Ishikawa (cell line): ENCODE results near the gene DCUN1D3.

ENCODE experiments used
- CEBPB ChIP-seq: IDR thresholded peaks from 2 replicates; pipeline ENCODE4 v1.6.1; 2012
- CREB1 ChIP-seq: IDR thresholded peaks from 2 replicates; pipeline ENCODE4 v1.6.1; 2012; ENCODE audit warnings: low read depth
- EGR1 ChIP-seq: IDR thresholded peaks from 2 replicates; pipeline ENCODE4 v1.6.1; 2012
- EP300 ChIP-seq: IDR thresholded peaks from 2 replicates; pipeline ENCODE4 v1.6.1; 2012; ENCODE audit warnings: borderline replicate concordance
- FOXM1 ChIP-seq: IDR thresholded peaks from 2 replicates; pipeline ENCODE4 v1.6.1; 2012; ENCODE audit warnings: low read depth, borderline replicate concordance
- MAX ChIP-seq: IDR thresholded peaks from 2 replicates; pipeline ENCODE4 v1.6.1; 2012
- NFIC ChIP-seq: IDR thresholded peaks from 2 replicates; pipeline ENCODE4 v1.6.1; 2012
- RAD21 ChIP-seq: IDR thresholded peaks from 2 replicates; pipeline ENCODE4 v1.6.1; 2012; ENCODE audit warnings: low read depth
- REST ChIP-seq: IDR thresholded peaks from 2 replicates; pipeline ENCODE4 v1.6.1; 2012; ENCODE audit warnings: low read depth, mild to moderate bottlenecking
- TAF1 ChIP-seq: IDR thresholded peaks from 2 replicates; pipeline ENCODE4 v1.6.1; 2012; ENCODE audit warnings: low read depth, mild to moderate bottlenecking
- TCF12 ChIP-seq: IDR thresholded peaks from 2 replicates; pipeline ENCODE4 v1.6.1; 2012; ENCODE audit warnings: low read depth
- TEAD4 ChIP-seq: IDR thresholded peaks from 2 replicates; pipeline ENCODE4 v1.6.1; 2012
- USF1 ChIP-seq: IDR thresholded peaks from 2 replicates; pipeline ENCODE4 v1.6.1; 2012
- YY1 ChIP-seq: IDR thresholded peaks from 2 replicates; pipeline ENCODE4 v1.6.1; 2012; ENCODE audit warnings: low read depth
- ZBTB7A ChIP-seq: IDR thresholded peaks from 2 replicates; pipeline ENCODE4 v1.6.1; 2012; ENCODE audit warnings: low read depth

The DCUN1D3 gene

GRCh38 chr16:20829536-20829935 is 70.6 kb downstream of the DCUN1D3 start:
- TF ChIP-seq TEAD4 = no peak
- TF ChIP-seq TCF12 = no peak
- TF ChIP-seq FOXM1 = no peak
- TF ChIP-seq CEBPB = no peak
- no peak for TF ChIP-seq RAD21
- TF ChIP-seq ZBTB7A = no peak
- TF ChIP-seq CREB1 = no peak
- TF ChIP-seq YY1 = no peak
- no peak for TF ChIP-seq EGR1
- no peak for TF ChIP-seq TAF1
- no peak for TF ChIP-seq REST
- TF ChIP-seq EP300 = no peak
- TF ChIP-seq USF1 = no peak

- TF ChIP-seq EP300 = no peak
- TF ChIP-seq YY1 = no peak
- TF ChIP-seq TAF1 = no peak
- no peak for TF ChIP-seq TEAD4
- TF ChIP-seq CEBPB = no peak
- no peak for TF ChIP-seq MAX
- TF ChIP-seq NFIC = no peak
- TF ChIP-seq EGR1 = no peak
- no peak for TF ChIP-seq RAD21
- TF ChIP-seq FOXM1 = no peak
- TF ChIP-seq ZBTB7A = no peak
- no peak for TF ChIP-seq CREB1
- no peak for TF ChIP-seq REST
Observed at GRCh38 chr16:20826039-20826566, 74.1 kb downstream of the DCUN1D3 start.

- TF ChIP-seq TCF12 = no peak
- TF ChIP-seq EP300 = no peak
- TF ChIP-seq TAF1 = no peak
- no peak for TF ChIP-seq REST
- TF ChIP-seq MAX = no peak
- TF ChIP-seq TEAD4 = no peak
- TF ChIP-seq USF1 = no peak
- TF ChIP-seq NFIC = no peak
- no peak for TF ChIP-seq YY1
- no peak for TF ChIP-seq CEBPB
- no peak for TF ChIP-seq EGR1
- no peak for TF ChIP-seq FOXM1
- no peak for TF ChIP-seq RAD21
- no peak for TF ChIP-seq CREB1
- no peak for TF ChIP-seq ZBTB7A
Observed at GRCh38 chr16:20822521-20823325, 77.4 kb downstream of the DCUN1D3 start.

GRCh38 chr16:20821682-20822081 is 78.5 kb downstream of the DCUN1D3 start:
- no peak for TF ChIP-seq EGR1
- TF ChIP-seq RAD21 = no peak
- no peak for TF ChIP-seq REST
- no peak for TF ChIP-seq CREB1
- no peak for TF ChIP-seq CEBPB
- no peak for TF ChIP-seq TCF12
- no peak for TF ChIP-seq TAF1
- TF ChIP-seq ZBTB7A = no peak
